H9 (cell line): ENCODE data around the gene WBP1. TPM values are rescaled to one million over a fixed set of nuclear protein-coding genes. Genes with fewer than 3 reads are reported as not detected.

Experiments used
- DNase-seq: peaks from one replicate; pipeline ENCODE4 v3.0.0-alpha.2; 2017
- H2AFZ ChIP-seq: one replicate; pipeline ENCODE4 v1.6.1; 2013; ENCODE audit warnings: mild to moderate bottlenecking, low read length, control low read depth, moderate library complexity
- H2AK5ac ChIP-seq: 2 replicates; pipeline ENCODE4 v1.6.1; 2013; ENCODE audit warnings: low read length, control low read depth, mixed read lengths; ENCODE audit not compliant: insufficient read length
- H2BK120ac ChIP-seq: one replicate; pipeline ENCODE4 v1.6.1; 2013; ENCODE audit warnings: low read depth, mild to moderate bottlenecking, low read length, control low read depth, inconsistent platforms; ENCODE audit not compliant: poor library complexity, severe bottlenecking
- H2BK12ac ChIP-seq: 2 replicates; pipeline ENCODE4 v1.6.1; 2013; ENCODE audit warnings: low read length, control low read depth, mixed read lengths, low read depth; ENCODE audit not compliant: insufficient read length
- H2BK15ac ChIP-seq: 2 replicates; pipeline ENCODE4 v1.6.1; 2013; ENCODE audit warnings: low read depth, low read length, control low read depth
- H2BK20ac ChIP-seq: one replicate; pipeline ENCODE4 v1.6.1; 2013; ENCODE audit warnings: low read depth, mild to moderate bottlenecking, low read length, control low read depth, inconsistent platforms; ENCODE audit not compliant: poor library complexity, severe bottlenecking
- H2BK5ac ChIP-seq: 2 replicates; pipeline ENCODE4 v1.6.1; 2013; ENCODE audit warnings: low read length, control low read depth, mixed read lengths; ENCODE audit not compliant: insufficient read length
- H3K14ac ChIP-seq: 2 replicates; pipeline ENCODE4 v1.6.1; 2013; ENCODE audit warnings: low read length, control low read depth; ENCODE audit not compliant: insufficient read depth
- H3K18ac ChIP-seq: 2 replicates; pipeline ENCODE4 v1.6.1; 2013; ENCODE audit warnings: low read depth, mild to moderate bottlenecking, mixed read lengths, low read length, control low read depth; ENCODE audit not compliant: insufficient read length
- H3K23ac ChIP-seq: 2 replicates; pipeline ENCODE4 v1.6.1; 2013; ENCODE audit warnings: low read length, control low read depth, mixed read lengths, low read depth; ENCODE audit not compliant: insufficient read length
- H3K23me2 ChIP-seq: 2 replicates; pipeline ENCODE4 v1.6.1; 2013; ENCODE audit warnings: low read depth, mild to moderate bottlenecking, mixed read lengths, low read length, control low read depth; ENCODE audit not compliant: insufficient read length, poor library complexity, severe bottlenecking
- H3K27ac ChIP-seq: 2 replicates; pipeline ENCODE4 v1.5.1; 2013; ENCODE audit warnings: low read length, control low read depth, mixed read lengths, low read depth; ENCODE audit not compliant: insufficient read length
- H3K27me3 ChIP-seq: 2 replicates; pipeline ENCODE4 v1.6.1; 2013; ENCODE audit warnings: low read length, control low read depth, inconsistent platforms; ENCODE audit not compliant: insufficient read depth
- H3K4ac ChIP-seq: 2 replicates; pipeline ENCODE4 v1.6.1; 2013; ENCODE audit warnings: low read depth, mild to moderate bottlenecking, control low read depth, inconsistent platforms, low read length, moderate library complexity
- H3K4me1 ChIP-seq: 2 replicates; pipeline ENCODE4 v1.6.1; 2013; ENCODE audit warnings: low read length, control low read depth, inconsistent platforms; ENCODE audit not compliant: insufficient read depth
- H3K4me2 ChIP-seq: 2 replicates; pipeline ENCODE4 v1.6.1; 2013; ENCODE audit warnings: low read length, control low read depth, mixed read lengths; ENCODE audit not compliant: insufficient read length, insufficient read depth
- H3K56ac ChIP-seq: 2 replicates; pipeline ENCODE4 v1.6.1; 2013; ENCODE audit warnings: low read depth, mild to moderate bottlenecking, mixed read lengths, low read length, control low read depth; ENCODE audit not compliant: insufficient read length
- H3K79me1 ChIP-seq: 2 replicates; pipeline ENCODE4 v1.6.1; 2013; ENCODE audit warnings: low read depth, mild to moderate bottlenecking, moderate library complexity, low read length, control low read depth, inconsistent platforms; ENCODE audit not compliant: insufficient read depth, poor library complexity, severe bottlenecking
- H3K79me2 ChIP-seq: 2 replicates; pipeline ENCODE4 v1.6.1; 2013; ENCODE audit warnings: low read length, control low read depth, inconsistent platforms; ENCODE audit not compliant: insufficient read depth
- H3K9ac ChIP-seq: 2 replicates; pipeline ENCODE4 v1.6.1; 2013; ENCODE audit warnings: low read length, control low read depth, mixed read lengths; ENCODE audit not compliant: insufficient read length; ENCODE audit errors: extremely low read depth
- H3K9me3 ChIP-seq: one replicate; pipeline ENCODE4 v1.6.1; 2013; ENCODE audit warnings: low read depth, low read length, inconsistent platforms; ENCODE audit not compliant: control insufficient read depth
- H3T11ph ChIP-seq: one replicate; pipeline ENCODE4 v1.6.1; 2013; ENCODE audit warnings: mild to moderate bottlenecking, low read length, control low read depth, inconsistent platforms
- H4K20me1 ChIP-seq: one replicate; pipeline ENCODE4 v1.6.1; 2013; ENCODE audit not compliant: control insufficient read depth, insufficient read length, insufficient read depth
- H4K5ac ChIP-seq: 2 replicates; pipeline ENCODE4 v1.6.1; 2013; ENCODE audit warnings: low read depth, mild to moderate bottlenecking, mixed read lengths, low read length, control low read depth; ENCODE audit not compliant: insufficient read length
- H4K8ac ChIP-seq: replicated peaks from 2 replicates; pipeline ENCODE4 v1.6.1; 2013; ENCODE audit warnings: low read length, control low read depth, mixed read lengths, low read depth; ENCODE audit not compliant: insufficient read length
- H4K91ac ChIP-seq: 2 replicates; pipeline ENCODE4 v1.6.1; 2013; ENCODE audit warnings: low read depth, mild to moderate bottlenecking, moderate library complexity, mixed read lengths, low read length, control low read depth; ENCODE audit not compliant: insufficient read length
- H3K27ac Mint-ChIP-seq, 3 experiments: 2 replicates in 2 of 3; 3 replicates in 1 of 3; pipeline ENCODE4 v1.8.0; 2020 to 2021; ENCODE audit warnings: mixed read lengths in 3 of 3, mild to moderate bottlenecking in 1 of 3, moderate library complexity in 1 of 3
- H3K27me3 Mint-ChIP-seq: 2 replicates; pipeline ENCODE4 v1.8.0; 2021; ENCODE audit warnings: low read depth, mild to moderate bottlenecking, moderate library complexity, mixed read lengths
- H3K36me3 Mint-ChIP-seq, 3 experiments: 2 replicates in 2 of 3; 3 replicates in 1 of 3; pipeline ENCODE4 v1.8.0; 2020 to 2021; ENCODE audit warnings: low read depth in 3 of 3, mixed read lengths in 3 of 3; ENCODE audit not compliant: insufficient read depth in 1 of 3
- H3K4me1 Mint-ChIP-seq, 2 experiments: 2 replicates each; pipeline ENCODE4 v1.8.0; 2020; ENCODE audit warnings: mixed read lengths in 2 of 2
- H3K4me3 Mint-ChIP-seq, 2 experiments: 2 replicates in 1 of 2; 3 replicates in 1 of 2; pipeline ENCODE4 v1.8.0; 2020 to 2021; ENCODE audit warnings: mild to moderate bottlenecking in 2 of 2, mixed read lengths in 2 of 2, moderate library complexity in 1 of 2
- H3K9me3 Mint-ChIP-seq, 2 experiments: 2 replicates in 1 of 2; 3 replicates in 1 of 2; pipeline ENCODE4 v1.8.0; 2020; ENCODE audit warnings: mild to moderate bottlenecking in 2 of 2, mixed read lengths in 2 of 2, moderate library complexity in 1 of 2
- CTCF ChIP-seq: fragments of 200-600 bp; sonication (generic); conservative IDR thresholded peaks from 3 replicates; pipeline ENCODE4 v1.8.0; 2021; ENCODE audit warnings: antibody characterized with exemption, mild to moderate bottlenecking
- WGBS: extraction: QIAGEN DNeasy Blood & Tissue Kit; methylation state at CpG from one replicate; pipeline ENCODE4 v1.1.7; 2013; ENCODE audit warnings: missing lambda C conversion rate, low lambda C conversion rate, mixed read lengths; ENCODE audit not compliant: insufficient read length; ENCODE audit errors: extremely low coverage; 5-methylcytosine and 5-hydroxymethylcytosine counted together
- total RNA-seq: library from RNA; stranded (reverse); gene quantifications from 2 replicates; pipeline ENCODE4 v1.2.1, GENCODE V29; 2021

WBP1 gene
- total RNA-seq, 1 experiment from 2014 or later: 82.1 TPM

DNA sequence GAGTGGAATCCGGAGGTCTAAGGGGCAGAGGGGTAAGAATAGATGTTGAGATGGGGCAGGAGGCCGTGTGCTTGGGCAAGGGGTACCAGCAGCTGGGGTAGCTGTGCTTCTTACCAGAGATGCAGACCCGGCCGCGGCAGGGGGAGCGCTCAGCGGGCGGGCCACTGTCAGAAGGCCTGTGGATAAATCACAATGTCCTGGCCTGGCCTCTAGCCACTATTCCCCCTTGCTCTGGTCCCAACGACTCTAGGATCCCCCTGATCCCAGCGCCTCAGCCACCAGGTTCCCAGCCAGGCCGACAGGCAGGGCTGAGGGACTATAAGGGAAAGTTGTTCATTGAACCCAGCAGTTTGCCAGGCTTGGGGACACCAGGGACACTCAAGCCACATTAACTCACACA lies 27.7 kb upstream of the WBP1 start:
- Histone ChIP-seq H3K9me3 (no peaks in the 10 kb centered on the region), H3K4me2 (no peak overlapping the region), H2AK5ac (no peak overlapping the region), H2BK12ac (no peak overlapping the region), H4K20me1 (no peaks in the 10 kb centered on the region), H3K23me2 (no peaks in the 10 kb centered on the region), H4K5ac (no peak overlapping the region), H3K18ac (no peak overlapping the region), H3K79me2 (0 out of 2 replicates have a peak, but pooled peaks cover 2% of the 10 kb centered on the region), H2BK5ac (no peak overlapping the region), H4K91ac (no peak overlapping the region), H2AFZ (no peak overlapping the region), H3K27me3 (no peaks in the 10 kb centered on the region), H3K27ac (no peak overlapping the region), H2BK20ac (no peak overlapping the region), H3K56ac (no peak overlapping the region), H3K23ac (no peak overlapping the region), H3K9ac (no peak overlapping the region), H3K79me1 (no peaks in the 10 kb centered on the region), H2BK15ac (no peak overlapping the region), H3K4ac (no peak overlapping the region), H3K4me1 (no peaks in the 10 kb centered on the region), H3T11ph (no peak overlapping the region), H4K8ac (no peak overlapping the region), H3K14ac (no peak overlapping the region), H2BK120ac (no peak overlapping the region)
- peaks cover 38 to 88% (median 73%) of the 10 kb centered on the region in 3 experiments for H3K36me3 Mint-ChIP-seq
- H3K27me3 Mint-ChIP-seq: no peaks in the 10 kb centered on the region; the same call in 1 of the 2 replicates
- no peak for DNase-seq
- H3K4me1 Mint-ChIP-seq: peaks cover 0 to 4% of the 10 kb centered on the region in 2 experiments; a peak in 1 of 4 replicates
- no CpG with 5 or more reads among the region's 11 CpGs for WGBS
- H3K27ac Mint-ChIP-seq: no peak overlapping the region; a peak in 1 of 7 replicates
- no peak for TF ChIP-seq CTCF
- no peaks in the 10 kb centered on the region; a peak in 1 of 5 replicates for H3K9me3 Mint-ChIP-seq
- H3K4me3 Mint-ChIP-seq: no peak overlapping the region; a peak in 1 of 5 replicates
